ENCODE measurements around the gene CEP70.
"Not testable (repeated sequence)": the region's sequence is repeated elsewhere in the genome, so short reads cannot be mapped to it uniquely, and the experiment has no call there.

Gene CEP70

DNA sequence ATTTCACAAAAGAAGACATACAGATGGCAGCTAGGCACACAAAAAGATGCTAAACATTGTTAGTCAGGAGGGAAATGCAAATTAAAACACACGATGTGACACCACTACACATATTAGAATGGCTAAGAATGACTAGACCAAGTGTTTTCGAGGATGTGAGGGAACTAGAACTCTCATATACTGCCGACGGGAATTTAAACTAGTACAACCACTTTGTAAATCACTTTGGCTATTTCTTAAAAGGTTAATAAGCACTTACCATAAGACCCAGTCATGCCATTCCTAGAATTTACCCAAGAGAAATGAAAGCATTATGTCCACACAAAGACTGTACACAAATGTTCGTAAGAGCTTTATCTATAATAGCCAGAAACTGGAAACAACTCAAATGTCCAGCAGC is 5.6 kb downstream of the CEP70 start:
- no peak for DNase-seq

GRCh38 chr3:138587374-138587773 is 6.7 kb downstream of the CEP70 start:
- DNase-seq, result no peak

GRCh38 chr3:138578961-138579574 is 15.0 kb downstream of the CEP70 start:
- no peak for DNase-seq

- DNase-seq, result no peak
Observed at GRCh38 chr3:138578141-138578540, 15.9 kb downstream of the CEP70 start.

DNA sequence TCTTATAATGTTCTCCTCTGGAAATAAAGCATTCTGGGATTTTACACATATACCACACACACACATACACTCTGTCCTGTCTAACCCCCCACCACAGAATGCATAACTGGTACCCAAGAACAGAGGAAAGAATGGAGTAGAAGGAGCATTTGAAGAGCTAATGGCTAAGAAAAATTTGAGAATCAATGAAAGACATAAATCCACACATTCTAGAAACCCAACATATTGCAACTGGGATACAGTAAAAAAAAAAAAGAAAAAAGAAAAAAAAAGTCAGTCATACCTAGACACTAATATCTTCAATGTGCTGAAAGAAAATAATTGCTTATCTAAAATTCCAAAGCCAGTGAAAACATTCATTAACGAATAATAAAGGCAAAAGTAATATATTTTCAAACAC is 20.9 kb downstream of the CEP70 start:
- DNase-seq, result no peak

GRCh38 chr3:138569624-138570023 is 24.4 kb downstream of the CEP70 start:
- DNase-seq, result not testable (repeated sequence)

- DNase-seq, result no peak
Observed at GRCh38 chr3:138569090-138569489, 25.0 kb downstream of the CEP70 start.

DNA sequence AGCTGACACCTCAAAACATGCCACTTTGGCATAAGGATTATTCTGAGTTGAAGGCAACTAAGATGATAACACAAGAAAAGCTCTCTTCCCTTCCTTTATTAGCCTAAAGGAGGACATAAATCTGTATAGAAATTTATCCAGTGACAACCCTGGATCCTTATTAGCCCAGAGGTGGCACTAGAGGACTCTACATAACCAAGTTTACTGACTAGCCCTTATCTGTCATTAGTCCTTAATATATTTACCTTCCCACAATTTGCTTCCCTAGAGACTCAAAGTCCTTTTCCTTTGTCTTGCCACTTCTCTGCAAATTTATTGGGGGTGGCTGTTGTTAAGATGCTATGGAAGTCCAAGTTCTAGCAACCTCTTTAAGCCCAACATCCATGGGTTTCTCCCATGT is 26.7 kb downstream of the CEP70 start:
- DNase-seq, result no peak

- DNase-seq, result not testable (repeated sequence)
Observed at GRCh38 chr3:138566293-138566692, 27.8 kb downstream of the CEP70 start.

- not testable (repeated sequence) for DNase-seq
Observed at GRCh38 chr3:138562902-138563301, 31.2 kb downstream of the CEP70 start.

- no peak for DNase-seq
Observed at GRCh38 chr3:138560501-138560900, 33.6 kb downstream of the CEP70 start.

DNA sequence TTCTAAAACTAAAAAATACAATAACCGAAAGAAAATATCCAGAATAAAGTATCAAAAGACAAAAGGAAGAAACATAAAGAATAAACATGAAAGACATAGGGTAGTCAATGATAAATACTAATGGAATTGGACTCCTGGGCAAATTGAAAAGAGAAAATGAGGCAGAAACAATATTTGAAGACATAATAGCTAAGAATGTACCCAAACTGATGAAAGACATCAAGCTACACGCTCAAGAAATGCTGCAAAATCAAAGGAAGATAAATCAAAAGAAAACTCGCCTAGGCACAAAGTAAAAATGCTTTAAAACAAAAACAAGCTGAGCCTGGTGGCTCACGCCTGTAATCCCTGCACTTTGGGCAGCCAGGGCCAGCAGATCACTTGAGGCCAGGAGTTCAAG is 34.9 kb downstream of the CEP70 start:
- DNase-seq, result no peak

- not testable (repeated sequence) for DNase-seq
Observed at GRCh38 chr3:138554775-138555174, 39.3 kb downstream of the CEP70 start.

GRCh38 chr3:138550958-138551357 is 43.1 kb downstream of the CEP70 start:
- not testable (repeated sequence) for DNase-seq

- no peak for DNase-seq
Observed at GRCh38 chr3:138549179-138549977, 44.7 kb downstream of the CEP70 start.

DNA sequence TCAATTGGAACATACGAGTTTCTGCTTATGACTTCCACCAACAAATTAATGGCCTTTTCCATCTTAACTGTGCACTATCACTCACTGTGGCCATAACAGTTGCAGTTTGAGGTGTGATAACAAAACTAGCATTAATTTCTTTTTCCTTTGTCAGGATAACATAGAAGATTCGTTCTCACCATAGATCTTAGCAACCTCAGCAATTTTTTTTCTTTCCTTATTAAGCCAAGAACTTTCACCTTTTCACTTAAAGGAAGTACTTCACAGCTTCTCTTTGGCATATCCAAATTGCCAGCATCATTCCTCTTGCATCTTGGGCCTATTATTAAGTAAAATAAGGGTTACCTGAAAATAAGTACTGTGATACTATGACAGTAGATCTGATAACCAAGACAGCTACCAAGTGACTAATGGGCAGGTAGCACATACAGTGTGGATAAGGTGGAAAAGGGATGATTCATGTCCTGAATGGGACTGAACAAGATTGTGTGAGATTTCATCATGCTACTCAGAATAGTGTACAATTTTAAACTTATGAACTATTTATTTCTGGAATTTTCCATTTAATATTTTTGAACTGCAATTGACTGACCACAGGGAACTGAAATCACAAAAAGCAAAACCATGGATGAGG is 46.6 kb downstream of the CEP70 start:
- DNase-seq, result no peak

- no peak for DNase-seq
Observed at GRCh38 chr3:138544546-138544945, 49.5 kb downstream of the CEP70 start.

- DNase-seq, result no peak
Observed at GRCh38 chr3:138542977-138543376, 51.1 kb downstream of the CEP70 start.

- DNase-seq, result no peak
Observed at GRCh38 chr3:138539352-138539751, 54.7 kb downstream of the CEP70 start.

GRCh38 chr3:138521445-138521844 is 72.6 kb downstream of the CEP70 start:
- DNase-seq, result not testable (repeated sequence)

GRCh38 chr3:138513090-138513843 is 80.8 kb downstream of the CEP70 start:
- no peak for DNase-seq

- DNase-seq, result peak; percentile 3
Observed at GRCh38 chr3:138511945-138512344, 82.1 kb downstream of the CEP70 start.

DNA sequence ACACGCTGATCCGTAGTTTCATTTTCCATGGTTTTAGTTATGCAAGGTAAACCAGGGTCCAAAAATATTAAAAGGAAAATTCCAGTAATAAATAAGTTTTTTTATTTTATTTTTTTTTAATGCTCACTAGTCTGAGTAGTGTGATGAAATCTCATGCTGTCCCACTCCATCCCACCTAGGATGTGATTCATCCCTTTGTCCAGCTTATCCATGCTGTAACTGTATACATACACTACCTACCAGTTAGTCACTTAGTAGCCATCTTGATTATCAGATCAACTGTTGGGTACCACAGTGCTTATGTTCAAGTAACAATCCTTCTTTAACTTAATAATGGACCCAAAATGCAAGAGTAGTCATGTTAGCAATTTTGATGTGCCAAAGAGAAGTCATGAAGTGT is 84.5 kb downstream of the CEP70 start:
- no peak for DNase-seq
